ENCODE results near the gene PRKAG3.

DNA sequence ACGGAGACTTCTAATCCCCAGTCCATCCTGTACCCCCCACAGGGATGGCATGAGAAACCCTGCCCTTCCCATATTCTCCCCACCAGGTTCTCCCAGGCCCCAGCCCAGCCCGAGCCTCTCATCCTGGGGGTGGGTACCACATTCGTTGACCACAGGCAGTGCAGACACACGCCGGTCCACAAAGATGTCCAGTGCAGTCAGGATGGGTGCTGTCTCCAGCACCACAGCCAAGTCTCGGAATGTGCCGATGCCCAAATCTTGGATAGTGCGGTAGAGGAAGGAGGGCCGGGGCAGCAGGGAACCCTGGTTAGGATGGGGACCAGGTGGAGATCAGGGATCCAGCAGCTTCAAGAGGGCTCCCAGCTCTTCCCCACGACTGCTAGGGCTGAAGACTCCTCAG is 4.8 kb downstream of the PRKAG3 start:
- TF ChIP-seq, protein P1, sequence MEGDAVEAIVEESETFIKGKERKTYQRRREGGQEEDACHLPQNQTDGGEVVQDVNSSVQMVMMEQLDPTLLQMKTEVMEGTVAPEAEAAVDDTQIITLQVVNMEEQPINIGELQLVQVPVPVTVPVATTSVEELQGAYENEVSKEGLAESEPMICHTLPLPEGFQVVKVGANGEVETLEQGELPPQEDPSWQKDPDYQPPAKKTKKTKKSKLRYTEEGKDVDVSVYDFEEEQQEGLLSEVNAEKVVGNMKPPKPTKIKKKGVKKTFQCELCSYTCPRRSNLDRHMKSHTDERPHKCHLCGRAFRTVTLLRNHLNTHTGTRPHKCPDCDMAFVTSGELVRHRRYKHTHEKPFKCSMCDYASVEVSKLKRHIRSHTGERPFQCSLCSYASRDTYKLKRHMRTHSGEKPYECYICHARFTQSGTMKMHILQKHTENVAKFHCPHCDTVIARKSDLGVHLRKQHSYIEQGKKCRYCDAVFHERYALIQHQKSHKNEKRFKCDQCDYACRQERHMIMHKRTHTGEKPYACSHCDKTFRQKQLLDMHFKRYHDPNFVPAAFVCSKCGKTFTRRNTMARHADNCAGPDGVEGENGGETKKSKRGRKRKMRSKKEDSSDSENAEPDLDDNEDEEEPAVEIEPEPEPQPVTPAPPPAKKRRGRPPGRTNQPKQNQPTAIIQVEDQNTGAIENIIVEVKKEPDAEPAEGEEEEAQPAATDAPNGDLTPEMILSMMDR (IDR thresholded peaks at IDR 0.05; ENCODE audit: extremely low read depth in 1 of 2, insufficient read depth in 1 of 2, low read depth in 1 of 2, low read length in 2 of 2) = no peak
- TF ChIP-seq POLR2AphosphoS5 (IDR thresholded peaks at IDR 0.05; ENCODE audit: insufficient read depth, low read depth, low read length) = no peak
- no peak for TF ChIP-seq EZH2 (IDR thresholded peaks at IDR 0.05; ENCODE audit: borderline replicate concordance, low read depth, low read length, severe bottlenecking)
- TF ChIP-seq, protein P2, sequence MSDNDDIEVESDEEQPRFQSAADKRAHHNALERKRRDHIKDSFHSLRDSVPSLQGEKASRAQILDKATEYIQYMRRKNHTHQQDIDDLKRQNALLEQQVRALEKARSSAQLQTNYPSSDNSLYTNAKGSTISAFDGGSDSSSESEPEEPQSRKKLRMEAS (IDR thresholded peaks at IDR 0.05; ENCODE audit: insufficient read depth, insufficient read length) = no peak
- no peak for TF ChIP-seq POLR2A (IDR thresholded peaks at IDR 0.05; ENCODE audit: low read depth, low read length)
- no peak for TF ChIP-seq JUN (IDR thresholded peaks at IDR 0.05; ENCODE audit: borderline replicate concordance, insufficient read depth, insufficient read length, low read depth)
- TF ChIP-seq MYC (IDR thresholded peaks at IDR 0.05; ENCODE audit: low read depth, low read length) = no peak
- no peak for TF ChIP-seq FOS (IDR thresholded peaks at IDR 0.05; ENCODE audit: borderline replicate concordance, insufficient read depth, low read length)
- no peak for TF ChIP-seq GATA2 (IDR thresholded peaks at IDR 0.05; ENCODE audit: insufficient read depth, insufficient read length, low read depth, low read length)

All from endothelial cell of umbilical vein (primary cell).